IMR-90 (cell line): ENCODE results near the gene DPP6. TPM values are rescaled to one million over a fixed set of nuclear protein-coding genes. Genes with fewer than 3 reads are reported as not detected.
A peak's percentile ranks its signal among the peaks of the same experiment; 100 is the strongest.

Source experiments
- ATAC-seq: fragments of 200-7000 bp; cut with Tn5 transposase; 2 replicates; pipeline ENCODE4 v1.9.1; 2020; ENCODE audit warnings: low read depth, mild to moderate bottlenecking, moderate library complexity
- BruUV-seq: library from RNA; stranded (reverse); fragments of 400-500 nt; replicated peaks from 2 replicates; lab custom pipeline; 2021; lab: Mats Ljungman, UMichigan
- CTCF ChIA-PET: fragments of 300-600 bp; formaldehyde crosslinking; extraction: SDS; loops from one replicate; lab custom pipeline; 2021; ENCODE audit warnings: antibody characterized with exemption; lab: Yijun Ruan, JAX
- POLR2A ChIA-PET: fragments of 300-600 bp; sonication (Branson Sonifier 250); formaldehyde crosslinking; loops from one replicate; lab custom pipeline; 2022; ENCODE audit warnings: antibody characterized with exemption; ENCODE audit not compliant: unreplicated experiment; lab: Charles Lee
- DNase-seq: peaks from one replicate; pipeline ENCODE4 v3.0.0; 2013
- H2AFZ ChIP-seq: replicated peaks from 2 replicates; pipeline ENCODE3; 2013; ENCODE audit warnings: low read length, mild to moderate bottlenecking; ENCODE audit not compliant: poor library complexity
- H2AK5ac ChIP-seq: 2 replicates; pipeline ENCODE4 v1.6.1; 2013; ENCODE audit warnings: low read depth, low read length, inconsistent platforms
- H2AK9ac ChIP-seq: replicated peaks from 2 replicates; pipeline ENCODE3; 2013; ENCODE audit warnings: mild to moderate bottlenecking, low read depth, low read length, moderate library complexity; ENCODE audit not compliant: poor library complexity
- H2BK120ac ChIP-seq: 2 replicates; pipeline ENCODE4 v1.6.1; 2013; ENCODE audit warnings: low read depth, low read length, inconsistent platforms
- H2BK15ac ChIP-seq: 3 replicates; pipeline ENCODE4 v1.6.1; 2013; ENCODE audit warnings: low read depth, low read length, inconsistent platforms
- H2BK20ac ChIP-seq: 2 replicates; pipeline ENCODE4 v1.6.1; 2013; ENCODE audit warnings: low read depth, mild to moderate bottlenecking, inconsistent platforms, low read length, moderate library complexity
- H2BK5ac ChIP-seq: 2 replicates; pipeline ENCODE4 v1.6.1; 2013; ENCODE audit warnings: mild to moderate bottlenecking, low read depth, low read length, inconsistent platforms; ENCODE audit not compliant: poor library complexity, severe bottlenecking
- H3K14ac ChIP-seq: replicated peaks from 2 replicates; pipeline ENCODE4 v1.6.1; 2013; ENCODE audit warnings: low read depth, low read length, inconsistent platforms
- H3K18ac ChIP-seq: 2 replicates; pipeline ENCODE4 v1.6.1; 2013; ENCODE audit warnings: low read depth, low read length, control low read depth
- H3K23ac ChIP-seq: 2 replicates; pipeline ENCODE4 v1.6.1; 2013; ENCODE audit warnings: low read depth, low read length, inconsistent platforms
- H3K27ac ChIP-seq: 2 replicates; pipeline ENCODE4 v1.5.1; 2013; ENCODE audit warnings: mild to moderate bottlenecking, control low read depth, low read length; ENCODE audit not compliant: insufficient read depth
- H3K27me3 ChIP-seq: 2 replicates; pipeline ENCODE4 v1.6.1; 2013; ENCODE audit warnings: low read length; ENCODE audit not compliant: control insufficient read depth, insufficient read depth
- H3K36me3 ChIP-seq: 2 replicates; pipeline ENCODE4 v1.6.1; 2013; ENCODE audit warnings: low read length, mixed read lengths; ENCODE audit not compliant: control insufficient read depth, insufficient read depth
- H3K4ac ChIP-seq: 2 replicates; pipeline ENCODE4 v1.6.1; 2013; ENCODE audit warnings: low read depth, low read length, inconsistent platforms
- H3K4me1 ChIP-seq: 2 replicates; pipeline ENCODE4 v1.6.1; 2013; ENCODE audit warnings: low read length, mixed read lengths; ENCODE audit not compliant: control insufficient read depth, insufficient read depth
- H3K4me2 ChIP-seq: 2 replicates; pipeline ENCODE4 v1.6.1; 2013; ENCODE audit warnings: low read depth, mild to moderate bottlenecking, control low read depth, low read length, moderate library complexity
- H3K4me3 ChIP-seq: 2 replicates; pipeline ENCODE4 v1.5.1; 2013; ENCODE audit warnings: low read depth, mild to moderate bottlenecking, control low read depth, low read length, moderate library complexity; ENCODE audit not compliant: insufficient read depth
- H3K56ac ChIP-seq: 2 replicates; pipeline ENCODE4 v1.6.1; 2013; ENCODE audit warnings: low read length, inconsistent platforms; ENCODE audit not compliant: insufficient read depth; ENCODE audit errors: extremely low read depth
- H3K79me1 ChIP-seq, 2 experiments: 2 replicates each; pipeline ENCODE4 v1.6.1; 2013; ENCODE audit warnings: low read length in 2 of 2, inconsistent platforms in 1 of 2, low read depth in 1 of 2
- H3K9ac ChIP-seq: 2 replicates; pipeline ENCODE4 v1.6.1; 2013; ENCODE audit warnings: low read depth, low read length, control low read depth
- H3K9me1 ChIP-seq: 2 replicates; pipeline ENCODE4 v1.6.1; 2013; ENCODE audit warnings: low read length, inconsistent platforms; ENCODE audit not compliant: insufficient read depth
- H3K9me3 ChIP-seq: 2 replicates; pipeline ENCODE4 v1.6.1; 2013; ENCODE audit warnings: low read length; ENCODE audit not compliant: control insufficient read depth, insufficient read depth
- H4K20me1 ChIP-seq: 2 replicates; pipeline ENCODE4 v1.6.1; 2013; ENCODE audit warnings: low read length, inconsistent platforms; ENCODE audit not compliant: insufficient read depth
- H4K5ac ChIP-seq: 2 replicates; pipeline ENCODE4 v1.6.1; 2013; ENCODE audit warnings: mild to moderate bottlenecking, low read depth, low read length, control low read depth
- H4K8ac ChIP-seq, 2 experiments: 2 replicates each; pipeline ENCODE4 v1.6.1; 2013; ENCODE audit warnings: low read depth in 2 of 2, low read length in 2 of 2, control low read depth in 1 of 2, inconsistent platforms in 1 of 2
- H4K91ac ChIP-seq: 2 replicates; pipeline ENCODE4 v1.6.1; 2013; ENCODE audit warnings: low read depth, low read length, inconsistent platforms; ENCODE audit not compliant: insufficient read depth
- BHLHE40 ChIP-seq: fragments of 150-350 bp; IDR thresholded peaks from 2 replicates; pipeline ENCODE4 v1.6.1; 2016; ENCODE audit warnings: mild to moderate bottlenecking, low read depth, low read length
- MAZ ChIP-seq: IDR thresholded peaks from 2 replicates; pipeline ENCODE4 v1.6.1; 2012; ENCODE audit warnings: low read depth, mild to moderate bottlenecking, low read length, improper control_type of control experiment, moderate library complexity, borderline replicate concordance
- MXI1 ChIP-seq: IDR thresholded peaks from 2 replicates; pipeline ENCODE4 v1.6.1; 2012; ENCODE audit warnings: low read depth, mild to moderate bottlenecking, low read length, moderate library complexity, borderline replicate concordance
- NFE2L2 ChIP-seq: fragments of 150-350 bp; IDR thresholded peaks from 2 replicates; pipeline ENCODE4 v1.6.1; 2016; ENCODE audit warnings: low read depth, mild to moderate bottlenecking, low read length
- RCOR1 ChIP-seq: IDR thresholded peaks from 2 replicates; pipeline ENCODE4 v1.6.1; 2012; ENCODE audit warnings: mild to moderate bottlenecking, low read length, improper control_type of control experiment; ENCODE audit not compliant: insufficient replicate concordance
- RFX5 ChIP-seq: IDR thresholded peaks from 2 replicates; pipeline ENCODE4 v1.8.0; 2012; ENCODE audit warnings: low read depth, mild to moderate bottlenecking, low read length, moderate library complexity
- SMC3 ChIP-seq: fragments of 150-350 bp; IDR thresholded peaks from 2 replicates; pipeline ENCODE4 v1.6.1; 2016; ENCODE audit warnings: low read depth, mild to moderate bottlenecking, antibody characterized with exemption, low read length, moderate library complexity
- WGBS, 2 experiments: methylation state at CpG; one replicate each; pipeline versions ENCODE4 v1.1.5 to v1.1.7; 2013; ENCODE audit warnings: missing lambda C conversion rate in 2 of 2; ENCODE audit not compliant: insufficient read length in 1 of 2; ENCODE audit errors: extremely low coverage in 2 of 2; 5-methylcytosine and 5-hydroxymethylcytosine counted together
- dilution Hi-C: fragments of 300-500 bp; cut with HindIII; formaldehyde crosslinking; loops from one replicate; pipeline ENCODE4 v1.14.3; 2018; ENCODE audit warnings: low sequenced_read_pairs; ENCODE audit not compliant: unreplicated experiment
- in situ Hi-C: fragments of 300-500 bp; cut with MboI; formaldehyde crosslinking; loops from 3 replicates; pipeline ENCODE4 v1.14.3; 2019; ENCODE audit warnings: low sequenced_read_pairs, inconsistent platforms, mixed read lengths
- intact Hi-C: fragments of 100-400 bp; cut with micrococcal nuclease; formaldehyde crosslinking; loops from 2 replicates; pipeline ENCODE4 v1.10.0; 2022
- polyA plus RNA-seq, 3 experiments: library from polyadenylated mRNA; depleted of rRNA; stranded (reverse); fragments of >200 nt; gene quantifications; 2 replicates each; pipeline ENCODE4 v1.2.3, GENCODE V29; 2012; ENCODE audit warnings: low replicate concordance in 1 of 3
- total RNA-seq: library from RNA; depleted of rRNA; stranded (reverse); fragments of >200 nt; gene quantifications from 2 replicates; pipeline ENCODE4 v1.2.3, GENCODE V29; 2012

Gene DPP6
- total and polyA plus RNA-seq, 2 of the 4 experiments (the other 2 are of a cell fraction) = not detected

DNA sequence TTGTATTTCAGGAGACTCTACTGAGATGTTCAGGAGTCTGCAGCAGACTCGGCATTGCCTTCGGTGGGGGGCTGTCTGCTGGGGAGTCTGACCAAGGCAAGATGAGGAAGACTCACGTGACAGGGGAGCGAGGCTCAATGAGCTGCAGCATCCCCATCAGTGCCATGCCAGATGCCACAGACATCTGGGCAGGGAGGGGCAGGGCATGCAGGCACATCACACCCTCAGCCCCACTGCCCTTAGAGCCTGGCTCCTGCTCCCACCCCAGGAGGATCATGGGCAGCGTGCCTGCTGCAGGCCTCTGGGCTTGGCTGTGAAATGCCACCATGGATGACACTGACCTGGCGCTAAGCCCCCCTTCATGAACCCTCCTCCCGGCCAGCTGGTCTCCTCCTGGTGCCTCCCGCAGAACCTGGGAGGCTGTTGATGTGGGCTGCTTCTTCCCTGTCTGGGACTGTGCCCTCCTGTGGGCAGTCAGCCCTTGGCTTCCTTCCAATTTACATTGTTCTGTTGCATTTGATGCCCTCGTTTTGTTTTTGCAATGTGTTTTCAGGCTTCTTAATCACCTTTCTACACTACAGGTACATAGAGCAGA lies 715.7 kb downstream of the DPP6 start:
- no peak overlapping the region for H2BK120ac ChIP-seq
- no CpG with 5 or more reads among the region's 9 CpGs for WGBS, 2 experiments
- H2BK20ac ChIP-seq = no peak overlapping the region
- H4K20me1 ChIP-seq = no peaks in the 10 kb centered on the region
- H4K5ac ChIP-seq = no peak overlapping the region
- no peak for ATAC-seq
- no peaks in the 10 kb centered on the region for H3K9me1 ChIP-seq
- peaks cover 47% of the 10 kb centered on the region for H3K9me3 ChIP-seq
- intact Hi-C loops = no loop called here
- no peak overlapping the region for H2BK15ac ChIP-seq
- no peak overlapping the region for H2BK5ac ChIP-seq
- no peak overlapping the region for H2AK9ac ChIP-seq
- H2AFZ ChIP-seq = peak overlapping the region; percentile 61
- no peak for DNase-seq
- no peak overlapping the region for H3K56ac ChIP-seq
- no peak overlapping the region for H3K4ac ChIP-seq
- H4K91ac ChIP-seq = no peak overlapping the region
- BruUV-seq = no TSS peak
- TF ChIP-seq RCOR1 (no peak), MAZ (no peak), SMC3 (no peak), RFX5 (no peak), MXI1 (no peak), BHLHE40 (no peak), NFE2L2 (no peak)
- no peaks in the 10 kb centered on the region for H3K4me1 ChIP-seq
- no peak overlapping the region for H3K27ac ChIP-seq
- CTCF ChIA-PET = no interaction called here
- dilution Hi-C loops = no loop called here
- H3K79me1 ChIP-seq = no peaks in the 10 kb centered on the region
- no peak overlapping the region for H4K8ac ChIP-seq
- H3K14ac ChIP-seq = no peak overlapping the region
- no peak overlapping the region for H3K9ac ChIP-seq
- H3K27me3 ChIP-seq = no peaks in the 10 kb centered on the region
- POLR2A ChIA-PET = no interaction called here
- no peak overlapping the region for H3K18ac ChIP-seq
- no peak overlapping the region for H3K4me3 ChIP-seq
- in situ Hi-C loops = no loop called here
- H3K36me3 ChIP-seq = no peaks in the 10 kb centered on the region
- H3K23ac ChIP-seq = no peak overlapping the region
- no peak overlapping the region for H2AK5ac ChIP-seq
- no peak overlapping the region for H3K4me2 ChIP-seq
